Skin epidermis (tissue), 12 donors: ENCODE measurements around the gene REV3L.
"Not testable (repeated sequence)": the region's sequence is repeated elsewhere in the genome, so short reads cannot be mapped to it uniquely, and the experiment has no call there.

Experiments
- H3K27ac ChIP-seq, 21 experiments: fragments of 200-600 bp; sonication (generic) in 11 of 21; one replicate each; pipeline ENCODE4 v1.5.0; 2020; ENCODE audit warnings: mild to moderate bottlenecking in 3 of 21, inconsistent platforms in 2 of 21, moderate library complexity in 2 of 21
- H3K4me3 ChIP-seq, 7 experiments: fragments of 200-600 bp; sonication (generic) in 2 of 7; one replicate each; pipeline ENCODE4 v1.5.0; 2020; ENCODE audit warnings: inconsistent platforms in 2 of 7, mild to moderate bottlenecking in 2 of 7, moderate library complexity in 1 of 7

Gene REV3L

DNA sequence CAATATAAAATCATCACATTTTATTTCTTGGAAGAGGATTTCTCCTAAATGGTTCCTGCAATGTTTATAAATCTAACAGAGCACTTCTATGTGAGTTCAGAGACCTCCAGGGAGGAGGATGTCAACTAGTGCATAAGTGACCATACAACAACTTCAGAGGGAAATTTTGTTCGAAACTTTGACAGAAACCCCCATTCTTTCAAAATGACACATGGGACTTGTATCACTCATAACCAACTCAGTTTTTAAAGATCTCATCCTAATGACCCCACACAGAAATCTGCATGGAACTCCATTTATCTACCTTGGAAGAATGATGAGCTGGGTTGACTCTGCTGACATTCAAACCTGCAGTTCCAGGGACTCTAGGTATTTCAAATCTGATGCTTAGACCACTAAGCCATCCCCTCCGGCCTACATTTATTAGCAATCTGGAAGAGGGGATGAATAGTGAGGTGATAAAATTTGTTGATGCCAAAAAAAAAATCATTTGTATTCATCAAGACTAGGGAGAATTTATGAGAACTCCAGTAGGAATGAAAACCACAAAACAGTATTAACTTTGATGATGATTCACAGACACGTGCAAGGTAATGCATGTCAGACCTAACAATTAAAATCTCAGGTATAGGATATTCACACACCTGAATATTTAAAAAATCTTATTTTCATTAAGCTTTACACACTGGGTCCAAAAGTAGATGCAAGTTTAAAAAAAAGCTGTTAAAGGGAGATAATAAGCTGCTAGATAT, 153.0 kb downstream of the REV3L start:
- no peak overlapping the region for H3K27ac ChIP-seq
- no peak overlapping the region for H3K4me3 ChIP-seq

DNA sequence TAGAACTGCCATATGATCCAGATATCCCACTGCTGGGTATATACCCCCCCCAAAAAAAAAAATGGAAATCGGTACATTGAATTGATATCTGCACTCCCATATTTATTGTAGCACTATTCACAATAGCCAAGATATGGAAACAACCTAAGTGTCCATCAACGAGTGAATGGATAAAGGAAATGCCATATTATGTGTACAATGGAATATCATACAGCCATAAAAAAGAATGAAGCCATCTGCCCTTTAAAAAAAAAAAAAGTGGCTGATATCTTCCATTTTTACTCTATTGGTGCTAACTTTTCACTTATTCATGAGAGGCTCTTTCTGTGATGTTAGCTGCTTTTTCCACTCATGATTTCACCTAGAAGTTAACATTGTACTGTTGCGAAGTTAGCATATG, 156.5 kb downstream of the REV3L start:
- no peak overlapping the region for H3K27ac ChIP-seq

DNA sequence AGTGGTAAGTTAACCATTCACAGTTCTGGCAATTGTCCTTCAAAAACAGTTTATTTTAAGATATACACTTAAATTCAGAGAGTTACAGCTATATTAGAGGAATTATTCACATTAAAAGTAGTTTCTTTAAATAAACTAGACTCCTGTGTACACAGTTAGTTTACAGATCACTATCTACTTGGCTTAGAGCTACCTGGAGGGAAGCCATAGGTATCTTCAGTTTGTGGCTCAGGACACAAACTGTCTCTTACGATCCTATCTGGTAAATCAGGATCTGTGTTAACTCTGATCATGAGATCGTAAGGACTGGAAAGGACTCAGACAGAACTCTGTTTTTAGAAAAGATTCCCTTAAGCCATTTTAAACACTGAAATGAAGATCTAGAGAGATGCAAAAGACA, 160.9 kb downstream of the REV3L start:
- H3K27ac ChIP-seq, result no peak overlapping the region
- no peak overlapping the region for H3K4me3 ChIP-seq

More for the DNA sequence above, 156.5 kb downstream of the REV3L start:
- H3K4me3 ChIP-seq, result no peak overlapping the region

DNA sequence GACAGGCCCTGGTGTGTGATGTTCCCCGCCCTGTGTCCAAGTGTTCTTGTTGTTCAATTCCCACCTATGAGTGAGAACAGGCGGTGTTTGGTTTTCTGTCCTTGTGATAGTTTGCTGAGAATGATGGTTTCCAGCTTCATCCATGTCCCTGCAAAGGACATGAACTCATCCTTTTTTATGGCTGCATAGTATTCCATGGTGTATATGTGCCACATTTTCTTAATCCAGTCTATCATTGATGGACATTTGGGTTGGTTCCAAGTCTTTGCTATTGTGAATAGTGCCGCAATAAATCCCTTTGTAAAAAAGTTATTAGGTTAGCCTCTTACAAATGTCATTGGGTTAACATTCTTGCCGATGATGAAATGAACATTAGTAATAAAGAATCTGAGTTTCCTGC, 175.1 kb downstream of the REV3L start:
- H3K27ac ChIP-seq, H3K4me3 ChIP-seq: not testable (repeated sequence)

DNA sequence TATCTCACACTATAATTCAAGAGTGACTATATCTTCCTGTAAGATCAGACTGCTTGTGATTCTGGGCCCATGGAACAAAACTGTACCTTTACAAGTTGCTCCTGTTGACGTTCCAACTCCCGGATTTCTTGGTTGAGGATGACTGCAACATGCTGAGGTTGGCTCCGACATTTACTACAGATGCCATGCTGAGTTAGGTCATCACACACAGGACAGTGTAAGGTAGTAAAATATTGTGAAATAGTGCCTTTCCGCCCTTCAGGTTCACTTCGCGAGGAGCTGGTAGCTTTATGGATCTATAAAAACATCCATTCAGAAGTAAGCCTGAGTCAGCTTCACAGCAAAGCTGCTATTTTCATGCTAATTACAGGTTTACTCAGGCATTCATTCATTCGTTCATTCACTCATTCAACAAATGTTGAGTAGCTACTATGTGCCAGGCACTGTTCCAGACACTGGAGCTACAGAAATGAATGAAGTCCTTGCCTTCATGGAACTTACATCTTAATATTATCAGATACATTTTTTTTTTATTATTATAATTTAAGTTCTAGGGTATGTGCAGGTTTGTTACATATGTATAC, 175.7 kb downstream of the REV3L start:
- H3K4me3 ChIP-seq, result no peak overlapping the region
- no peak overlapping the region for H3K27ac ChIP-seq

DNA sequence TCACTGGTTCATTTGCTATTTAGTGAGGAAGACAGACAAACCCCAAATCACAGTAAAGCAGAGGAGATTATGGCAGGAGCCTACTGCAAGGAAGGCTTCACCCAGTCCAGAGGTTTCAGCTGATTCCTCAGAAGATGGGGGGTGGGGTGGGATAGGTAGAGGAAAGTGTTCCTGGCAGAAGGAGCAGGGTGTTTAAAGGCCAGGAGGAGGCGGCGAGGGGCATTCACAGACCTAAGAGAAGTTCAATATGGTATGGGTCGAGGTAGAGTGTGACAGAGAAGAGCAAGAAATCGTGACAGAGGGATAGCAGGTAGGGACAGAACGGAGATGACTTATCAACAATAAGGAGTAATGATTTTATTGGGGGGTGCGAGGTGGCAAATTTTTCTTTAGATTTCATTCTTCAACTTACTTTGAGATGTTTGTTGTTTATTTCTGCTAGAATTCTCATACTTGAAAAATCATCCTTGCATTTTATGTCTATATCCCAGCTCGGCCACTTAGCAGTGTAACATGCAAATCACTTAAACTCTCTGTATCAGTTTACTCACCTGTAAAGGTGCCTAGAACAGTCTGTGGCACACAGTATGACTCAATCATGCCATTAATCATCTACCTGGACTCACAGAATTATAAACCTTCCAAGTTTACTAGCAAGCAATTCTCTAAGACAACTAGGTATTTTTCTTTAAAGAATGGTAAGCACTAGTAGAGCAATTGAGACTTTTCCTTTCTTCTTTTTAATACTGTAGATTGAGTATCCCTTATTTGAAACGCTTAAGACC, 176.7 kb downstream of the REV3L start:
- H3K4me3 ChIP-seq, result no peak overlapping the region
- no peak overlapping the region for H3K27ac ChIP-seq

DNA sequence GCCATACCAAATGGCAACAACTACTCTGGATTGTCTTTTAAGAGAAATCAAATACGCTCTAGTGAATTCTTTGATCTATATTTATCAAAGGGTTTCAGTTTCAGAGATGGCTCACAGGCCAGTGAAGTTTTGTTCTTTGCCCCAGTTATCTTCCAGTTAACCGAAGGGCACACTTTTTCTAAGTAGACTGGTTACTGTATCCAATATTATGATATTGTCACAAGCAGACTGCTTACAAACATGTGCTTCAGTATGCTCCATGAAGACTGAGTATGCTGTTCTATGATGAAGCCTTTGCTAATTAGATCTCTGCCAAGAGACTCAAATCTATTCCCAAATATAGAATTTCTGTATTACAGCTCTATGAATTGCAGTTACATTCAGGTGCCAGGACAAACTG, 181.1 kb downstream of the REV3L start:
- H3K27ac ChIP-seq, result no peak overlapping the region

DNA sequence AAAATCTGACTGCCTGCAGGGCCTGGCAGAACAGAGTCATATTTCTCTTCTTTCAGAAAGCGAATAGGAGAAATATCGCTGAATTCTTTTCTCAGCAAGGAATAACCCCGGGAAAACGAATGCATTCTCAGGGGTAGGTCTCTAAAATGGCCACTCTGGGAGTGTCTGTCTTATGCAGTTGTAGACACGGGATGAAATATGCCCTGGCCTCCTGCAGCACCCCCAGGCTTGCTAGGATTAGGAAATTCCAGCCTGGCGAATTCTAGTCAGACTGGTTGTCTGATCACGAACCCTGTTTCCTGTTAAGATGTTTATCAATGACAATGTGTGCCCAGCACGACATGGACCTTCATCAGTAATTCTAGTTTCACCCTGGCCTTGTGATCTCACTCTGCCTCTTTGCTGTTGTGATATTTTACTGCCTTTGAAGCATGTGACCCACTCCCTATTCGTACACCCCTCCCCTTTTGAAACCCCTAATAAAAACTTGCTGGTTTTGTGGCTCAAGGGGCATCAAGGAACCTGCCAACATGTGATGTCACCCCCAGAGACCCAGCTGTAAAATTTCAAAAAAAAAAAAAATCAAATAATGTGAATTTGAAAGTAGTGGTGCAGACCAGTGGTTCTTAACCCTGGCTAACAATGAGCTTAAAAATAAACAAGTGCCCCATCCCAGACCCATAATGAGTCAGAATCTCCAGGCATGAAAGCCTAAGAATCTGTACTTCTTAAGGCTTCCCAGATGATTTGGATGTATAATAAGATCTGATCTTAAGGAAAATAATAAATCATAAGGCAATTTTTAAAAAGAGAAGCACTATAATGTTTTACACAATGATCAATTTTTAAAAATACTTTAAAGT, 181.8 kb downstream of the REV3L start:
- not testable (repeated sequence) for H3K27ac ChIP-seq, H3K4me3 ChIP-seq

More for the DNA sequence above, 181.1 kb downstream of the REV3L start:
- H3K4me3 ChIP-seq, result no peak overlapping the region

DNA sequence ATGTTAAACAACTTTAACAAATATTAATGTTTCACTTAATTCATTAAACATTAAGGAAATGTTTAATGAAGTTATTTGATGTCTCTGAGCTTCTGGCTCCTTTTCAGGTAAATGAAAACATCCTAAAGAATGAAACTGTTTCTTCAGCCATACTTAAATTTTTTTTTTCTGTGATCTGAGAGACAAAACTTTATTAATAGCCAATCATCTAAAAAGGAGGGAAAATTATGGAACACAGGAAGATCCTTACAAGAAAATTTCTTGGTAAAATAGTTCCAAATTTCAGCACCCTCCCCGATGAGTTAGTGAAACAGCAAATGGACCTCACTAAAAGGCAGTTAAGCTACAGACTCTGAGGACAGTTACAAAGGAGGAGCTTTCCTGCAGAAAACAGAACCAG, 185.2 kb downstream of the REV3L start:
- H3K4me3 ChIP-seq, result no peak overlapping the region
- H3K27ac ChIP-seq, result no peak overlapping the region

DNA sequence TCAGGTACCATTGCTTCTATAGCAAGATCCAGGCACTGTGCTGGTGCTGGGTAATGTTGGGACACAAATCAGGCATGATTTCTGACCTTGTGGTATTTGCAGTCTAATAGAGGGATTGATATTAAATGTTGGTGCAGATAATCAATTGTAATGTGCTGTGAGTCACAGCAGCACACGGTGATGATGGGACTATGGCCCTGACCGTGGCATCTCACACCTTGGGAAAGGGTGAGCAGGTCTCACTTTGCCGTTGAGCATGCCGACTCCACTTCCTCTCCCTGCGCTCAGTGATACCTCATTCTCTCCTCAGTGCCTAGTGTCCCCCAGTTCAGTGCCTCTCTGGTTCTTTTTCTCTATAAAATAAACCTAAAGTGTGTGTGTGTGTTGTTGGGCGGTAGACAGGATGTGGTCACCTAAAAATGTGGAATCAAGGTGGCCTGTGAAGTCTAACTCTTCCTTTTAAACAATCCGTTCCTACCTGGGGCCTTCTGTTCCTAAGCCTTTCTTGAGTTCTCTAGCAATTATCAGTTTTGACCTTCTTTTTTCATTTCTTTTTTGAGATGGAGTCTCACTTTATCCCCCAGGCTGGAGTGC, 188.5 kb downstream of the REV3L start:
- no peak overlapping the region for H3K4me3 ChIP-seq
- H3K27ac ChIP-seq, result no peak overlapping the region

DNA sequence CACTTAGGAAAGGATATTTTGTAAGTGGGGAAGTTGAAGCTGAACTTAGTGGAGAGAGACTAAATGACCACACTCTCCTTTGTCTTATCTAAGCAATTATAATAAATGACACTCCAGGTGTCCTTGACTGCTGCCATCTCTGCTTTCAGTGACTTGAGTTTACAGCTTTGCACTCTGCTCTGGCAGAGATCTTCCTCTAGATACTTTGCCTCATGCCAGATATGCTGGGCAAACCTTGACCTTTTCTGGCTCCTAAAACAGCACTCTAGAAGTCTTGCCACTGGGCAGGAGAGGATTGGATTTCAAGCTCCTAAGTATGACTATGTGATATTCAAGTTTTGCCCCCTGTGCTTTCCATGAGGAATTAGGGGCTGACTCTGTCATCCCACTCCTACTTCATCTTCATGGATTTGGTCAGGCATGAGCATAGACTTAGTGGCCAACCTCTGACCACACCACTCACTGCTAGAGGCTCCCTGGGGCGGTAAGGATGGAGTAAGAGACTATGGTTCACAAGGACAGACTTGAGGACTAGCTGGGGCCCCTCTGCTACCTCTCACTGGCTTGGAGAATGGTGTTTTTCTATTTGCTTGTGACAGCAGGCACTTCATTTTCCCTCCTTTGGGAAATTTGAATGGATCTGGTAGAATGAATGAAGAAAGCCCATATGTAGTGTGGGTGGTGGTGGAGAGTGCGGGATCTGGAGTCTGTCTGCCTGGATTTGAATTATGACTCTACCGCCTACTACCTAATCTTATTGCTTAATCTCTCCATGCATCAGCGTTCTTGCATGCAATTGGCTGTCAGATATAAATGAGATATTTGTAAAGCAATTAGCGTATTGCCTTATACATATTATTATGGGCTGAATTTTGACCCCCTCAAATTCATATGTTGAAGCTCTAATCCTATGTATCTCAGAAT, 191.4 kb downstream of the REV3L start:
- no peak overlapping the region for H3K27ac ChIP-seq

DNA sequence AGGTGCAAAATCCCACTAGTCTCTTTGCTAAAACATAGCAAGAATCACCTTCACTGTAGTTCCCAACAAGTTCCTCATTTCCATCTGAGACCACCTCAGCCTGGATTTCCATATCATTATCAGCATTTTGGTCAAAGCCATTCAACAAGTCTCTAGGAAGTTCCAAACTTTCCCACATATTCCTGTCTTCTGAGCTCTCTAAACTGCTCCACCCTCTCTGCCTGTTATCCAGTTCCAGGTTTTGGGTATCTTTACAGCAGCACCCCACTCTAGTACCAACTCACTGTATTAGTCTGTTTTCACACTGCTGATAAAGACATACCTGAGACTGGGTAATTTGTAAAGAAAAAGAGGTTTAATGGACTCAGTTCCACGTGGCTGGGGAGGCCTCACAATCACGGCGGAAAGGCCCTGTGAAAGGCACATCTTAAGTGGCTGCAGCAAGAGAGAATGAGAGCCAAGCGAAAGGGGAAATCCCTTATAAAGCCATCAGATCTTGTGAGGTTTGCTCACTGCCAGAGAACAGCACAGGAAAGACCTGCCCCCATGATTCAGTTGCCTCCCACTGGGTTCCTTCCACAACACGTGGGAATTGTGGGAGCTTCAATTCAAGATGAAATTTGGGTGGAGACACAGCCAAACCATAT, 192.2 kb downstream of the REV3L start:
- not testable (repeated sequence) for H3K4me3 ChIP-seq, H3K27ac ChIP-seq

More for the DNA sequence above, 191.4 kb downstream of the REV3L start:
- H3K4me3 ChIP-seq, result no peak overlapping the region

DNA sequence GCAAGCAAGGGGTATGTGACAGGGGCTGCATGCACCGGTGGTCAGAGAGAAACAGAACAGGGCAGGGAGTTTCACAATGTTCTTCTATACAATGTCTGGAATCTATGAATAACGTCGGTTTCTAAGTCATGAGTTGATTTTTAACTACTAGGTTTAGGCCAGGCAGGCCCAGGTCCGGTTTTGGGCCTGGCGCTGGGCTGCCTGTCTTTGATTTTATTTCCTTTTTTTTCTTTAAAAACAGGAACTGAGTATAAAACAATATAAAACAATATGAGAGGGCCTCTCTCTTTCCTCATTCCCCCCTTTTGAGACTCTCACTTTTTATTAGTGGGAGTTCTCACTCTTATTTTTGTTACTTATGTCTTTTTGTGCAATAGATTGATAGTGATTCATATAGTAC, 198.7 kb downstream of the REV3L start:
- not testable (repeated sequence) for H3K27ac ChIP-seq, H3K4me3 ChIP-seq

DNA sequence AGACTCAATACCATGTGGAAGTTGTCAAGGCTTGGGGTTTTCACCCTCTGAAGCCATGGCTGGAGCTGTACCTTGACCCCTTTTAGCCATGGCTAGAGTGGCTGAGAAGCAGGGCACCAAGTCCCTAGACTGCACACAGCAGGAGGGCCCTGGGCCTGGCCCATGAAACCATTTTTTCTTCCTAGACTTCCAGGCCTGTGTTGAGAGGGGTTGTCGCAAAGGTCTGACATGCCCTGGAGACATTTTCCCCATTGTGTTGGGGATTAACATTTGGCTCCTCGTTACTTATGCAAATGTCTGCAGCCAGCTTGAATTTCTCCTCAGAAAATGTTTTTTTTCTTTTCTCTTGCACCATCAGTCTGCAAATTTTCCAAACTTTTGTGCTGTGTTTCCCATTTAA, 199.3 kb downstream of the REV3L start:
- Histone ChIP-seq H3K4me3 (no peak overlapping the region), H3K27ac (no peak overlapping the region)

DNA sequence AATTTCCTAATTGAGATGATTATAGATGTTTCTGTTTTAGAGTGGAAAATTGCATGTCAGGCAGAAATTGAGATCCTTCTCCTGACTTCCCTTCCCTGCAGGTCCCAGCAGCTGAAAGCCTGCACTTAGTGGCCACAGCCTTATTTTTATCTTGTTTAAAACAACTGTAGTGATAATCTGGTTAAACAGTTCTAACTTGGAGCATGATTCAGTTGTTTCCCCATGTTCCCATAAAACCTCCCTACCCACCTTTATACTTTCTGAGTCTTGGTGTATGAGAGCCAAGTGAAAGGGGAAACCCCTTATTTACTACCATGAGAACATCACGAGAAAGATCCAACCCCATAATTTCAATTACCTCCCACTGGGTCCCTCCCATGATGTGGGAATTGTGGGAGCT, 200.5 kb downstream of the REV3L start:
- H3K27ac ChIP-seq, result no peak overlapping the region
- H3K4me3 ChIP-seq, result no peak overlapping the region

DNA sequence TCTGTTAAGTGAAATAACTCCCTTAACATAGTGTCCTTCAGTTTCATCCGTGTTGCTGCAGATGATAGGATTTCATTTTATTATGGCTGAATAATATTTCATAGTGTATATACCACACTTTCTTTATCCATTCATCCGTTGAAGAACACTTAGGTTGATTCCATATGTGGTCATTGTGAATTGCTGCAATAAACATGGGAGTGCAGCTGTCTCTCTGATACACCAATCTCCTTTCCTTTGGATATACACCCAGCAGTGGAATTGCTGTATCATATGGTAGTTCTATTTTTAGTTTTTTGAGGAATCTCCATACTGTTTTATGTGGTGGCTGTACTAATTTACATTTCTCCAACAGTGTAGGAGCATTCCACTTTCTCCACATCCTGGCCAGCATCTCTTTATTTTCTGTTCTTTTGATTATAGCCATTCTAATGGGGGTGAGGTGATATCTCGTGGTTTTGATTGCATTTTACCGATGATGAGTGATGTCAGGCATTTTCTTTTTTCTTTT, 202.5 kb downstream of the REV3L start:
- Histone ChIP-seq H3K27ac (no peak overlapping the region), H3K4me3 (no peak overlapping the region)

DNA sequence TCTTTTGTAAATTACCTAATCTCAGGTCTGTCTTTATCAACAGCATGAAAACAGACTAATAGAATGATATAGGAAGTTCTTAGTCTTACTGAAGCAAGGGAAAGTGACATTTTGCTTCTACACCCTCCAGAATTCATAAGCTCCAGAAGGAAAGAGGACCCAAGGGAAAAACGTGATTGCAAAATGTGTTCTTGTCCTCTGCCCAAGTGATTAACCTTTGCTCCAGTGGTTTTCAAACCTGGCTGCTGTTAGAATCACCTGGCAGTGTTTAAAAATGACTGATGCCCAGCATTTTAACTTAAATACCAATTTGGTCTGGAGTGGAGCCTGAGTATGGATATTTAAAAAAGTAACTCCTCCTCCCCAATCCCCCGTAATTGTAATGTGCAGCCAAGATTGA, 204.3 kb downstream of the REV3L start:
- Histone ChIP-seq H3K27ac (no peak overlapping the region), H3K4me3 (no peak overlapping the region)

DNA sequence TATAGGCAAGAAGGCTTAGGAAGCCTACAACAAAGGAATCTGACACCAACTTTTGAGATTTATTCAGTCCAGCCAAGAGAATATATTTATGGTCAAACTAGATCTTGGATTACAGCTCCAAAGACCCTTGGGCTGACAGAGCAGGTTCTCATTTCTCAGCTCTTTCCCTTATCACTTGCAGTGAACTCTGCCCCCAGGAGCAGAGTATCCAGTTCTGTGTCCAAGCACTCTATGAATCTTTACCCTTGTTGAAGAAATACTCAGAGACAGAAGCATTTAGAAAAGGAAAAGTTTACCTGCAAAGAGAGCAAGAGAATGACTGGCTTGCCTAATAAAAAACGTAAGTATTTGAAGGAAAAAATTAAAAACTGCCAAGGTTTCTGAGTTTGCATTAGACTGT, 205.2 kb downstream of the REV3L start:
- Histone ChIP-seq H3K4me3 (no peak overlapping the region), H3K27ac (no peak overlapping the region)
